ENCODE results near the gene PSTK.

The PSTK gene

GRCh38 chr10:123019941-123020703, 39.9 kb downstream of the PSTK start:
- DNase-seq (ENCODE audit: low read depth), result no peak

DNA sequence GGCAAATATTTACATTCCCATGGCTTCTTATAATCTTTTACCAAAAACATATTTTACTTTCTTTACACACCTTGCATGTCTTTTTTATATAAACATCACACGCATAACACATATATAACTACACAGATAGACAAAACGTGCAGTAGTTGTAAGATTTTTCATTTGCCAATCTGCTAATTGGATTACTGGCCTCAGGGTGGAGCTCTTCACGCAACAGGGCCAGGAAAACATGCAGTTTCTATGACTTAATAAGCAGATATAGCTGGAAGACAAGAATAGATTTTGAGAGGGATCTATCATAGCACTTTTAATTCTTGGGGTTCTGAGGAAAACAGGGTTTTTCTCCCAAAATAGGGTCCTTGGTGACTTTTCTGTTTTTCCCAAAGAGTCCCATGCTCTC, 41.3 kb downstream of the PSTK start:
- DNase-seq (ENCODE audit: low read depth), result no peak

DNA sequence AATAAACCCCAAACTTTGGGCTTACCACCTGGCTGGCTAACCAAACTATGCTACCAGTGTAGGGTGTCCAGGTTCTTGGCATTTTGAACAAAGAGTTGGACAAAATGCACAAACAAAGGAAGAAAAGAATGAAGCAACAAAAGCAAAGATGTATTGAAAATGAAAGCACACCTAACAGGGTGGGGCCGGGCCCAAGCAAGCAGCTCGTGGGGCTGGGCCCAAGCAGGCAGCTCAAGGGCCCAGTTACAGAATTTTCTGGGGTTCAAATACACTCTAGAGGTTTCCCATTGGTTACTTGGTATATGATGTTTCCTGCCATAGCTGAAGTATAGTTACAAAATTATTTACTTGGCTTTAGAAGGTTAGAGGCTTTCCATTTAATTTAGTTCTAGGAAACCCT, 44.3 kb downstream of the PSTK start:
- no peak for DNase-seq (ENCODE audit: low read depth)

DNA sequence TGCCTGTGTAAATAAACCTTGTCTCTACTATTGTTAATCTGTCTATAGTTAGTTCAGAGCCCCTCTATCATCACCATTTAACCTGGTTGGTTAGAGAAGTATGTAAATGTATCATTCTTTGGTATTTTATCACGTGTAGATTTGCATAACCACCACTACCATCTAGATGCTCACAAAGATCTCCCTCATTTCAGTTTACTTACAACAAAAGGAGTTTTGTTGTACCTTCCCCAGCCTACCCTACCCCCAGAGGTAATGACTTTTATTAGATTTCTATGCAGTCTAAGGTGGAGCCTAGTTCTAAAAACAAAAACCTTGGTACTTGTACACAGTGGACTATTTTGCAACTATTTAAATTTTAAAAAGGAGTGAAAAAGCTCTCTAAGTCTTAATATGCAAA, 46.1 kb downstream of the PSTK start:
- no peak for DNase-seq (ENCODE audit: low read depth)

DNA sequence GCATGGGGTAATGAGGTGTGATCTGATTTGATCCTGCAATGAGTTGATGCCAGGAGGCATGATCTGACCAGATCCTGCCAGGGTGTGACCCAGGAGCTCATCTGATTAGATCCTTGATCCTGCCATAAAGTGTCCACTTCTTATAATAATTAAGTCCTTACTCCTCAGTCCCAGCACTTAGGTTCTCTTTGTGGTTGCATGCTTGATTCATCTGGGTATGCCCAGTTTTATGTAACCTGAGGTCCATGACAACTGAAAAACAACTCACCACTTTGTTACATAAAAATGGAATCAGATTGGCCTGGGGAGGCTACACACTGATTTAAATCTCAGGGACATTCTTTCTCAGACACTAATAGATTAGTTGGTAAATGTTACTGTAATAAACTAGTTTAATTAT, 47.7 kb downstream of the PSTK start:
- DNase-seq (ENCODE audit: low read depth), result no peak

- DNase-seq (ENCODE audit: low read depth), result no peak
Observed at GRCh38 chr10:123031124-123031523, 50.9 kb downstream of the PSTK start.

GRCh38 chr10:123034332-123034731, 54.1 kb downstream of the PSTK start:
- no peak for DNase-seq (ENCODE audit: low read depth)

DNA sequence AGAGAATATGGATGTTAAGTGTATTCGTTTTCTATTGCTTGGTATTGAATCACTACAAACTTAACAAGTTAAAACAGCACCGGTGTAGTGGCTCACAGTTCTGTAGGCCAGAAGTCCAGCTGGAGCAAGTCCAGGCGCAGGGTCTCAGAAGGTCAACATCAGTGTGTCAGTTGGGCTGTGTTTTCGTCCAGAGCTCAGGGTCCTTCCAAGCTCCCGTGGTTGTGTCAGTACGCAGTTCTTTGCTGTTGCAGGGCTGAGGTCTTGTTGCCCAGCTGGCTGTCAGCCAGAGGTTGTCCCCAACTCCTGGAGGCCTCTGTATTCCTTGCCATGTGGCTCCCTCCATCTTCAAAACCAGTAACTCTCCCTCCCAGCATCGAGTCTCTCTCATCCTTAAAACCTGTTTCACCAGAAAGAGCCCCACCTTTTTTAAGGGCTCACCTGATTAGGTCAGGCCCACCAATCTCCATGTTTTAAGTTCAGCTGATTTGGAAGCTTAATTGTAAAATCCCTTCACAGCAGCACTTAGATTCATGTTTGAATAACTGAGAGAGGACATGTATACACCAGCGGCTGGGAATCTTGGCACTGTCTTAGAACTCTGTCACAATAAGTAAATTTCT, 55.4 kb downstream of the PSTK start:
- DNase-seq (ENCODE audit: low read depth), result no peak

DNA sequence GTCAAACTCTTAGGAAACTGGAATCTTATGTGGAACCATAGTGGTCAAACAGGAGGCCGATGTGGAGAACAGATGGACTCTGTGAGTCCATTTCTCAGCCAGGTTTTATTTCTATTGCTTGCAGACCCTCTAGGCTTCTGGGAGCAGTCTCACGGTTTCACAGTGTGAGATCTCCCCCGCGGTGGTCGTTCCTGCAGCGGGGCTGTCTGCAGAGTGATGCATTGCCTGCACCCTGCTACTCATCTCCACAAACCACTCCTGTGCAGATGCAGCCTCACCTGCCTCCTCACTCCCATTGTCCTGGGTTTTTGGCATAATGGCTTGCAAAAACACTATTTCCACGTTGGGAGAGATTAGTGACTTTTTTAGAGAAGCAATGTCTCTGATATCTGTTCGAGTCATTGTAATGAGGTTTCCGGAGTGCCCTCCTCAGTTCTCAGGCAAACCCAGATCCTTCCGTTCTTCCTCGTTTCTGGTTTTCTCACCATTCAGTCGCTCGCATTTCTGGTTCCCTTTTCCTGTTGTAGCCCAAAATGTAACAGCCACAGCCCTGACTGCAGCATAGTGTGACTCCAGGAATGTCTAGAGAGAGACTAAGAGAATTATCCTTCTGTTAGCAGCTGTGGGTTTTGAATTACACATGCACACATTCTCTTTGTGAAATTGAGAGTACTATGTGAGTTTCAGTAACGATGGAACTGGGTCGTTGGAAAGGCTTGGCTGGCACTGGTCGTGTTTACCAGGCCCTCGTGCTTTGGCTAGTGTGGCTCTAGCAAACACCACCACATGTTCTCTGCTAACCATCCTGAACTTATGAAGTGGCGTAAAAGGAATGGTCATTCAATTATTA, 58.8 kb downstream of the PSTK start:
- DNase-seq (ENCODE audit: low read depth), result no peak

- DNase-seq (ENCODE audit: low read depth), result no peak
Observed at GRCh38 chr10:123039632-123039930, 59.4 kb downstream of the PSTK start.
